IMR-90 (cell line): ENCODE measurements around the gene PRUNE2. TPM values are rescaled to one million over a fixed set of nuclear protein-coding genes. Genes with fewer than 3 reads are reported as not detected.

Experiments
- ATAC-seq: fragments of 200-7000 bp; cut with Tn5 transposase; 2 replicates; pipeline ENCODE4 v1.9.1; 2020; ENCODE audit warnings: low read depth, mild to moderate bottlenecking, moderate library complexity
- BruUV-seq: library from RNA; stranded (reverse); fragments of 400-500 nt; replicated peaks from 2 replicates; lab custom pipeline; 2021; lab: Mats Ljungman, UMichigan
- CTCF ChIA-PET: fragments of 300-600 bp; formaldehyde crosslinking; extraction: SDS; loops from one replicate; lab custom pipeline; 2021; ENCODE audit warnings: antibody characterized with exemption; lab: Yijun Ruan, JAX
- POLR2A ChIA-PET: fragments of 300-600 bp; sonication (Branson Sonifier 250); formaldehyde crosslinking; loops from one replicate; lab custom pipeline; 2022; ENCODE audit warnings: antibody characterized with exemption; ENCODE audit not compliant: unreplicated experiment; lab: Charles Lee
- DNase-seq: peaks from one replicate; pipeline ENCODE4 v3.0.0; 2013
- H2AFZ ChIP-seq: replicated peaks from 2 replicates; pipeline ENCODE3; 2013; ENCODE audit warnings: low read length, mild to moderate bottlenecking; ENCODE audit not compliant: poor library complexity
- H2AK5ac ChIP-seq: 2 replicates; pipeline ENCODE4 v1.6.1; 2013; ENCODE audit warnings: low read depth, low read length, inconsistent platforms
- H2AK9ac ChIP-seq: replicated peaks from 2 replicates; pipeline ENCODE3; 2013; ENCODE audit warnings: mild to moderate bottlenecking, low read depth, low read length, moderate library complexity; ENCODE audit not compliant: poor library complexity
- H2BK120ac ChIP-seq: 2 replicates; pipeline ENCODE4 v1.6.1; 2013; ENCODE audit warnings: low read depth, low read length, inconsistent platforms
- H2BK15ac ChIP-seq: 3 replicates; pipeline ENCODE4 v1.6.1; 2013; ENCODE audit warnings: low read depth, low read length, inconsistent platforms
- H2BK20ac ChIP-seq: 2 replicates; pipeline ENCODE4 v1.6.1; 2013; ENCODE audit warnings: low read depth, mild to moderate bottlenecking, inconsistent platforms, low read length, moderate library complexity
- H2BK5ac ChIP-seq: 2 replicates; pipeline ENCODE4 v1.6.1; 2013; ENCODE audit warnings: mild to moderate bottlenecking, low read depth, low read length, inconsistent platforms; ENCODE audit not compliant: poor library complexity, severe bottlenecking
- H3K14ac ChIP-seq: replicated peaks from 2 replicates; pipeline ENCODE4 v1.6.1; 2013; ENCODE audit warnings: low read depth, low read length, inconsistent platforms
- H3K18ac ChIP-seq: 2 replicates; pipeline ENCODE4 v1.6.1; 2013; ENCODE audit warnings: low read depth, low read length, control low read depth
- H3K23ac ChIP-seq: 2 replicates; pipeline ENCODE4 v1.6.1; 2013; ENCODE audit warnings: low read depth, low read length, inconsistent platforms
- H3K27ac ChIP-seq: 2 replicates; pipeline ENCODE4 v1.5.1; 2013; ENCODE audit warnings: mild to moderate bottlenecking, control low read depth, low read length; ENCODE audit not compliant: insufficient read depth
- H3K27me3 ChIP-seq: 2 replicates; pipeline ENCODE4 v1.6.1; 2013; ENCODE audit warnings: low read length; ENCODE audit not compliant: control insufficient read depth, insufficient read depth
- H3K36me3 ChIP-seq: 2 replicates; pipeline ENCODE4 v1.6.1; 2013; ENCODE audit warnings: low read length, mixed read lengths; ENCODE audit not compliant: control insufficient read depth, insufficient read depth
- H3K4ac ChIP-seq: 2 replicates; pipeline ENCODE4 v1.6.1; 2013; ENCODE audit warnings: low read depth, low read length, inconsistent platforms
- H3K4me1 ChIP-seq: 2 replicates; pipeline ENCODE4 v1.6.1; 2013; ENCODE audit warnings: low read length, mixed read lengths; ENCODE audit not compliant: control insufficient read depth, insufficient read depth
- H3K4me2 ChIP-seq: 2 replicates; pipeline ENCODE4 v1.6.1; 2013; ENCODE audit warnings: low read depth, mild to moderate bottlenecking, control low read depth, low read length, moderate library complexity
- H3K4me3 ChIP-seq: 2 replicates; pipeline ENCODE4 v1.5.1; 2013; ENCODE audit warnings: low read depth, mild to moderate bottlenecking, control low read depth, low read length, moderate library complexity; ENCODE audit not compliant: insufficient read depth
- H3K56ac ChIP-seq: 2 replicates; pipeline ENCODE4 v1.6.1; 2013; ENCODE audit warnings: low read length, inconsistent platforms; ENCODE audit not compliant: insufficient read depth; ENCODE audit errors: extremely low read depth
- H3K79me1 ChIP-seq, 2 experiments: 2 replicates each; pipeline ENCODE4 v1.6.1; 2013; ENCODE audit warnings: low read length in 2 of 2, inconsistent platforms in 1 of 2, low read depth in 1 of 2
- H3K9ac ChIP-seq: 2 replicates; pipeline ENCODE4 v1.6.1; 2013; ENCODE audit warnings: low read depth, low read length, control low read depth
- H3K9me1 ChIP-seq: 2 replicates; pipeline ENCODE4 v1.6.1; 2013; ENCODE audit warnings: low read length, inconsistent platforms; ENCODE audit not compliant: insufficient read depth
- H3K9me3 ChIP-seq: 2 replicates; pipeline ENCODE4 v1.6.1; 2013; ENCODE audit warnings: low read length; ENCODE audit not compliant: control insufficient read depth, insufficient read depth
- H4K20me1 ChIP-seq: 2 replicates; pipeline ENCODE4 v1.6.1; 2013; ENCODE audit warnings: low read length, inconsistent platforms; ENCODE audit not compliant: insufficient read depth
- H4K5ac ChIP-seq: 2 replicates; pipeline ENCODE4 v1.6.1; 2013; ENCODE audit warnings: mild to moderate bottlenecking, low read depth, low read length, control low read depth
- H4K8ac ChIP-seq, 2 experiments: 2 replicates each; pipeline ENCODE4 v1.6.1; 2013; ENCODE audit warnings: low read depth in 2 of 2, low read length in 2 of 2, control low read depth in 1 of 2, inconsistent platforms in 1 of 2
- H4K91ac ChIP-seq: 2 replicates; pipeline ENCODE4 v1.6.1; 2013; ENCODE audit warnings: low read depth, low read length, inconsistent platforms; ENCODE audit not compliant: insufficient read depth
- BHLHE40 ChIP-seq: fragments of 150-350 bp; IDR thresholded peaks from 2 replicates; pipeline ENCODE4 v1.6.1; 2016; ENCODE audit warnings: mild to moderate bottlenecking, low read depth, low read length
- MXI1 ChIP-seq: IDR thresholded peaks from 2 replicates; pipeline ENCODE4 v1.6.1; 2012; ENCODE audit warnings: low read depth, mild to moderate bottlenecking, low read length, moderate library complexity, borderline replicate concordance
- RFX5 ChIP-seq: IDR thresholded peaks from 2 replicates; pipeline ENCODE4 v1.8.0; 2012; ENCODE audit warnings: low read depth, mild to moderate bottlenecking, low read length, moderate library complexity
- WGBS, 2 experiments: methylation state at CpG; one replicate each; pipeline versions ENCODE4 v1.1.5 to v1.1.7; 2013; ENCODE audit warnings: missing lambda C conversion rate in 2 of 2; ENCODE audit not compliant: insufficient read length in 1 of 2; ENCODE audit errors: extremely low coverage in 2 of 2; 5-methylcytosine and 5-hydroxymethylcytosine counted together
- dilution Hi-C: fragments of 300-500 bp; cut with HindIII; formaldehyde crosslinking; loops from one replicate; pipeline ENCODE4 v1.14.3; 2018; ENCODE audit warnings: low sequenced_read_pairs; ENCODE audit not compliant: unreplicated experiment
- in situ Hi-C: fragments of 300-500 bp; cut with MboI; formaldehyde crosslinking; loops from 3 replicates; pipeline ENCODE4 v1.14.3; 2019; ENCODE audit warnings: low sequenced_read_pairs, inconsistent platforms, mixed read lengths
- intact Hi-C: fragments of 100-400 bp; cut with micrococcal nuclease; formaldehyde crosslinking; loops from 2 replicates; pipeline ENCODE4 v1.10.0; 2022
- polyA plus RNA-seq, 3 experiments: library from polyadenylated mRNA; depleted of rRNA; stranded (reverse); fragments of >200 nt; gene quantifications; 2 replicates each; pipeline ENCODE4 v1.2.3, GENCODE V29; 2012; ENCODE audit warnings: low replicate concordance in 1 of 3
- total RNA-seq: library from RNA; depleted of rRNA; stranded (reverse); fragments of >200 nt; gene quantifications from 2 replicates; pipeline ENCODE4 v1.2.3, GENCODE V29; 2012

The PRUNE2 gene
- total and polyA plus RNA-seq, 2 of the 4 experiments (the other 2 are of a cell fraction), result 0.70 to 1.6 TPM

DNA sequence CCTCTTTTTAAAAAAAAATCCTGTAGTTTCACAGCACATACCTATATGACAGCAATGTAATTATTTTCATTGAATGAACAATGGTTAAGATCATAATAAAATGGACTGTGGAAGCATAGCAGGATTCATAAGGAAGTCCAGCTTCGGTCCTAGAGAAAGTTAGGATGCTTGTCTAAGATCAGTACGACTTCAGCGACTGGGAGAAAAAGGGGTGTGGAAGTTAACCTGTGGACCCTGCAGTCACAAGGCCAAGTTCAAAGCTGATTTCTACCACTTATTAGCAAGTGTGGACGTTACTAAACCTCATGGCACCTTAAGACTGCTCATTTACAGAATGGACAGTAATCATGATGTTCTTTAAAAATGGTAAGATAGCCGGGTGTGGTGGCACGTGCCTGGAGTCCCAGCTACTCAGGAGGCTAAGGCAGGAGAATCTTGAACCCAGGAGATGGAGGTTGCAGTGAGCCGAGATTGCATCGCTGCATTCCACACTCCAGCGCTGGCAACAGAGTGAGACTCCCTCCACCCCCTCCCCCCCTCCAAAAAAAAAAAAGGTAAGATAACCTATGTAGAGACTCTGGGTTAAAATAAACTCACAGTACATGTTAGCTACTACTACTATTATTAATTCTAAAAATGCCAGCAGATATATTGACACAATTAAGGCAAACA lies 213.3 kb downstream of the PRUNE2 start:
- Histone ChIP-seq H4K8ac (no peak overlapping the region), H4K20me1 (no peaks in the 10 kb centered on the region), H3K56ac (no peak overlapping the region), H2BK15ac (no peak overlapping the region), H3K4ac (no peak overlapping the region), H2AFZ (no peak overlapping the region), H3K4me3 (no peak overlapping the region), H3K4me1 (peaks cover 7% of the 10 kb centered on the region; the same call in 1 of the 2 replicates), H3K36me3 (no peaks in the 10 kb centered on the region), H3K27ac (no peak overlapping the region), H2BK20ac (no peak overlapping the region), H3K9me3 (no peaks in the 10 kb centered on the region), H3K79me1 (no peaks in the 10 kb centered on the region), H3K9ac (no peak overlapping the region), H4K5ac (no peak overlapping the region), H3K4me2 (no peak overlapping the region), H3K23ac (no peak overlapping the region), H2AK9ac (no peak overlapping the region), H4K91ac (no peak overlapping the region), H2AK5ac (no peak overlapping the region), H2BK5ac (no peak overlapping the region), H3K18ac (no peak overlapping the region), H2BK120ac (no peak overlapping the region), H3K9me1 (0 out of 2 replicates have a peak, but pooled peaks cover 4% of the 10 kb centered on the region), H3K14ac (no peak overlapping the region), H3K27me3 (peaks cover 9% of the 10 kb centered on the region)
- ATAC-seq (no peak), DNase-seq (no peak)
- WGBS, 2 experiments, result no CpG with 5 or more reads among the region's 9 CpGs
- POLR2A ChIA-PET, result no interaction called here
- dilution Hi-C loops (no loop called here), intact Hi-C loops (no loop called here), in situ Hi-C loops (no loop called here)
- CTCF ChIA-PET, result no interaction called here
- TF ChIP-seq MXI1, result no peak
- no peak for TF ChIP-seq BHLHE40
- TF ChIP-seq RFX5, result no peak
- no TSS peak for BruUV-seq
